H1 (cell line): Measurements from ENCODE around the gene PLXDC2. TPM values are rescaled to one million over a fixed set of nuclear protein-coding genes. Genes with fewer than 3 reads are reported as not detected.

ENCODE experiments used
- polyA plus RNA-seq, 7 experiments: library from polyadenylated mRNA; depleted of rRNA in 3 of 7; stranded (reverse) in 5 of 7; unstranded in 2 of 7; fragments of >200 nt in 5 of 7; fragments of 200-250 nt in 2 of 7; gene quantifications; 1 replicate in 5 of 7; 2 replicates in 1 of 7; 4 replicates in 1 of 7; pipeline versions ENCODE4 v1.2.1 to v1.2.3, GENCODE V29; 2011 to 2013; ENCODE audit warnings: missing spikeins in 2 of 7, mixed read lengths in 2 of 7
- small RNA-seq: library from polyadenylated mRNA; stranded (forward); fragments of <200 nt; extraction: miRNeasy Mini kit (QIAGEN cat#:217004); gene quantifications from one replicate; pipeline ENCODE3, GENCODE V24; 2013; ENCODE audit not compliant: insufficient read depth
- total RNA-seq: library from RNA; stranded (reverse); fragmentation: NEBNext Ultra II Directional; extraction: Animal tissue kit (Norgen Biotek cat#: 25700); gene quantifications from 2 replicates; pipeline ENCODE4 v1.2.1, GENCODE V29; 2021

The PLXDC2 gene
- total and polyA plus RNA-seq, 2 of the 8 experiments (the other 6 are each of a cell fraction or from before 2014, with no cell fraction given): 23.0 to 40.5 TPM

Small RNA genes within 50 kb of the gene (small RNA-seq; reads per million reads assigned to genes)
- not detected for gene RNU6-1212P
